HEK293T (cell line): Measurements from ENCODE around the gene SLC6A4.

ENCODE experiments used
- BHLHE40 ChIP-seq: fragments of 450-650 bp; IDR thresholded peaks from 2 replicates; pipeline ENCODE4 v1.6.1; 2016; ENCODE audit warnings: mild to moderate bottlenecking, moderate library complexity, borderline replicate concordance
- ELF4 ChIP-seq: fragments of 450-650 bp; IDR thresholded peaks from 2 replicates; pipeline ENCODE4 v1.6.1; 2017; ENCODE audit warnings: antibody characterized with exemption
- FOXK2 ChIP-seq: fragments of 450-650 bp; IDR thresholded peaks from 2 replicates; pipeline ENCODE4 v1.6.1; 2016; ENCODE audit warnings: mild to moderate bottlenecking
- HDGF ChIP-seq: fragments of 450-650 bp; IDR thresholded peaks from 2 replicates; pipeline ENCODE4 v1.6.1; 2017; ENCODE audit warnings: antibody characterized with exemption, borderline replicate concordance
- NFRKB ChIP-seq: fragments of 450-650 bp; IDR thresholded peaks from 2 replicates; pipeline ENCODE4 v1.6.1; 2016; ENCODE audit warnings: mild to moderate bottlenecking, moderate library complexity
- SP1 ChIP-seq: fragments of 450-650 bp; IDR thresholded peaks from 2 replicates; pipeline ENCODE4 v1.6.1; 2017
- SUZ12 ChIP-seq: fragments of 450-650 bp; IDR thresholded peaks from 2 replicates; pipeline ENCODE4 v1.6.1; 2016; ENCODE audit warnings: mild to moderate bottlenecking
- TARDBP ChIP-seq: fragments of 450-650 bp; IDR thresholded peaks from 2 replicates; pipeline ENCODE4 v1.6.1; 2016

DNA sequence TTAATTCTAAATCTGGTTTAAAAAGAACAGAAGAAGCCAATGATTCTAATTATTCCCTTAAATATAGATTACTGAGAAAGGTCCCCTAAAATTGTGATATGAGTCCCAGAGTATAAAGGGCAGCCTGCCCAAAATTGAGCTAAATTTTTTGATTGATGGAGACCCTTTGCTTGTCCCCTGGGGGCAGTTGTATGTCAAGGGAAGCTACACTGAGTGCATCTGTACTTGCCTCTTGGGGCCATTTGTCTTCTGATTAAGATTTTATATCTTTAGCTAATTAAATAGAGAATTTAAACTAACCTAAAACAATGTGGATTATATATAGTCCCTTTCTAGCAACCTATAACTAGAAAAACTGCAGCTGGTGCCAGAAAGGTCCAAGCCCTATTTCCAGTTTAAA is 43.7 kb upstream of the SLC6A4 start:
- TF ChIP-seq NFRKB (no peak), BHLHE40 (no peak), ELF4 (no peak), SUZ12 (no peak), SP1 (no peak), TARDBP (no peak), FOXK2 (no peak), HDGF (no peak)
